Right hindlimb (tissue), 1 donor: ENCODE data around the gene LRPAP1.
A peak's percentile ranks its signal among the peaks of the same experiment; 100 is the strongest.
"Not testable (repeated sequence)": the region's sequence is repeated elsewhere in the genome, so short reads cannot be mapped to it uniquely, and the experiment has no call there.

Experiments used
- DNase-seq: peaks from one replicate; pipeline ENCODE4 v3.0.0-alpha.2; 2018

The LRPAP1 gene

GRCh38 chr4:3470244-3471097 lies 61.8 kb downstream of the LRPAP1 start:
- DNase-seq, result peak; percentile 65

GRCh38 chr4:3469386-3470243 lies 62.6 kb downstream of the LRPAP1 start:
- no peak for DNase-seq

GRCh38 chr4:3468804-3469203 lies 63.4 kb downstream of the LRPAP1 start:
- no peak for DNase-seq

- DNase-seq, result no peak
Measured at GRCh38 chr4:3468154-3468553, 64.1 kb downstream of the LRPAP1 start.

- no peak for DNase-seq
Measured at GRCh38 chr4:3467601-3468031, 64.6 kb downstream of the LRPAP1 start.

GRCh38 chr4:3466691-3467600 lies 65.3 kb downstream of the LRPAP1 start:
- DNase-seq, result no peak

- no peak for DNase-seq
Measured at GRCh38 chr4:3465698-3466671, 66.2 kb downstream of the LRPAP1 start.

- no peak for DNase-seq
Measured at GRCh38 chr4:3464911-3465697, 67.1 kb downstream of the LRPAP1 start.

- DNase-seq, result no peak
Measured at GRCh38 chr4:3464349-3464905, 67.8 kb downstream of the LRPAP1 start.

- no peak for DNase-seq
Measured at GRCh38 chr4:3463556-3464348, 68.5 kb downstream of the LRPAP1 start.

- DNase-seq, result no peak
Measured at GRCh38 chr4:3462790-3463415, 69.3 kb downstream of the LRPAP1 start, which contains the start of gene DOK7. Gene DOK7 (plus strand): TSS chr4:3463306. CDS start chr4:3463376, 70 bp downstream.

- DNase-seq, result no peak
Measured at GRCh38 chr4:3462321-3462789, 69.9 kb downstream of the LRPAP1 start.

- DNase-seq, result peak; percentile 84
Measured at GRCh38 chr4:3461515-3462291, 70.5 kb downstream of the LRPAP1 start.

GRCh38 chr4:3460926-3461325 lies 71.3 kb downstream of the LRPAP1 start:
- no peak for DNase-seq

GRCh38 chr4:3459156-3459555 lies 73.1 kb downstream of the LRPAP1 start:
- DNase-seq, result not testable (repeated sequence)

GRCh38 chr4:3458371-3458770 lies 73.9 kb downstream of the LRPAP1 start:
- DNase-seq, result no peak

GRCh38 chr4:3455596-3455995 lies 76.6 kb downstream of the LRPAP1 start:
- DNase-seq, result not testable (repeated sequence)
